ENCODE measurements around the gene EXOSC3.

GRCh38 chr9:37784291-37784615 lies 611 bp downstream of the EXOSC3 start:
- TF ChIP-seq POLR2AphosphoS5 (IDR thresholded peaks at IDR 0.05) (no peak), CTCF (IDR thresholded peaks at IDR 0.05) (no peak)
